Renal pelvis (tissue), 12 donors: ENCODE results near the gene CPSF2. TPM values are rescaled to one million over a fixed set of nuclear protein-coding genes. Genes with fewer than 3 reads are reported as not detected.
A peak's percentile ranks its signal among the peaks of the same experiment; 100 is the strongest.

Source experiments
- DNase-seq: peaks from one replicate; pipeline ENCODE4 v3.0.0-alpha.2; 2013
- long read RNA-seq, 16 experiments: transcript quantifications; one replicate each; lab custom pipeline, GENCODE V29; 2026
- polyA plus RNA-seq, 3 donors: library from polyadenylated mRNA; unstranded; fragments of 120-200 nt; gene quantifications; one replicate each; pipeline ENCODE4 v1.2.1, GENCODE V29; 2013; ENCODE audit not compliant: insufficient read length in 3 of 3

The CPSF2 gene
- 10 to 100 TPM; 56.2 to 59.1 (median 57.6) TPM for polyA plus RNA-seq
- long read RNA-seq, donor 1, full-length matches to known transcripts = 3 of 3 reads
- long read RNA-seq, donor 1, partial matches to known transcripts = 0 of 3 reads
- long read RNA-seq, donor 1, other reads (novel, unspliced or antisense) = 0 of 3 reads
- long read RNA-seq, donor 2, full-length matches to known transcripts = 2 of 2 reads
- long read RNA-seq, donor 2, partial matches to known transcripts = 0 of 2 reads
- long read RNA-seq, donor 2, other reads (novel, unspliced or antisense) = 0 of 2 reads
- long read RNA-seq, donor 3, full-length matches to known transcripts = 4 of 20 reads
- long read RNA-seq, donor 3, partial matches to known transcripts = 10 of 20 reads
- long read RNA-seq, donor 3, other reads (novel, unspliced or antisense) = 6 of 20 reads
- long read RNA-seq, donor 4, full-length matches to known transcripts = 1 of 1 reads
- long read RNA-seq, donor 4, partial matches to known transcripts = 0 of 1 reads
- long read RNA-seq, donor 4, other reads (novel, unspliced or antisense) = 0 of 1 reads
- long read RNA-seq, donor 5, full-length matches to known transcripts = 1 of 1 reads
- long read RNA-seq, donor 5, partial matches to known transcripts = 0 of 1 reads
- long read RNA-seq, donor 5, other reads (novel, unspliced or antisense) = 0 of 1 reads
- long read RNA-seq, donor 6, full-length matches to known transcripts = 2 of 2 reads
- long read RNA-seq, donor 6, partial matches to known transcripts = 0 of 2 reads
- long read RNA-seq, donor 6, other reads (novel, unspliced or antisense) = 0 of 2 reads
- long read RNA-seq, donor 7, full-length matches to known transcripts = 7 of 12 reads
- long read RNA-seq, donor 7, partial matches to known transcripts = 5 of 12 reads
- long read RNA-seq, donor 7, other reads (novel, unspliced or antisense) = 0 of 12 reads
- long read RNA-seq, donor 8, full-length matches to known transcripts = 2 of 2 reads
- long read RNA-seq, donor 8, partial matches to known transcripts = 0 of 2 reads
- long read RNA-seq, donor 8, other reads (novel, unspliced or antisense) = 0 of 2 reads
- long read RNA-seq, donor 9, full-length matches to known transcripts = 2 of 8 reads
- long read RNA-seq, donor 9, partial matches to known transcripts = 6 of 8 reads
- long read RNA-seq, donor 9, other reads (novel, unspliced or antisense) = 0 of 8 reads
- long read RNA-seq, donor 10, full-length matches to known transcripts = 3 of 15 reads
- long read RNA-seq, donor 10, partial matches to known transcripts = 12 of 15 reads
- long read RNA-seq, donor 10, other reads (novel, unspliced or antisense) = 0 of 15 reads
- long read RNA-seq, donor 11, full-length matches to known transcripts = 1 of 7 reads
- long read RNA-seq, donor 11, partial matches to known transcripts = 6 of 7 reads
- long read RNA-seq, donor 11, other reads (novel, unspliced or antisense) = 0 of 7 reads
- long read RNA-seq, donor 12, full-length matches to known transcripts = 1 of 8 reads
- long read RNA-seq, donor 12, partial matches to known transcripts = 7 of 8 reads
- long read RNA-seq, donor 12, other reads (novel, unspliced or antisense) = 0 of 8 reads
- long read RNA-seq, donor 13, full-length matches to known transcripts = 1 of 1 reads
- long read RNA-seq, donor 13, partial matches to known transcripts = 0 of 1 reads
- long read RNA-seq, donor 13, other reads (novel, unspliced or antisense) = 0 of 1 reads
- long read RNA-seq, donor 14 = 0 reads
- long read RNA-seq, donor 15 = 0 reads
- long read RNA-seq, donor 16, full-length matches to known transcripts = 4 of 11 reads
- long read RNA-seq, donor 16, partial matches to known transcripts = 7 of 11 reads
- long read RNA-seq, donor 16, other reads (novel, unspliced or antisense) = 0 of 11 reads

- DNase-seq = peak; percentile 84
Measured at GRCh38 chr14:92121670-92122350, at the start of gene CPSF2, which contains the start of gene NDUFB1. CPSF2 (plus strand) TSS chr14:92121969; CDS start chr14:92130985, 9,016 bp downstream. NDUFB1 (minus strand) TSS chr14:92121706; CDS start chr14:92117637, 4,069 bp downstream.

GRCh38 chr14:92074555-92074954 lies 47.2 kb upstream of the CPSF2 start:
- DNase-seq = no peak

GRCh38 chr14:92088494-92088893 lies 33.3 kb upstream of the CPSF2 start:
- no peak for DNase-seq

GRCh38 chr14:92093320-92093719 lies 28.4 kb upstream of the CPSF2 start:
- DNase-seq = no peak

- no peak for DNase-seq
Measured at GRCh38 chr14:92099802-92100201, 22.0 kb upstream of the CPSF2 start.

GRCh38 chr14:92103363-92103989 lies 18.3 kb upstream of the CPSF2 start:
- no peak for DNase-seq

- no peak for DNase-seq
Measured at GRCh38 chr14:92105073-92105892, 16.5 kb upstream of the CPSF2 start.

- DNase-seq = peak; percentile 45
Measured at GRCh38 chr14:92105893-92106142, 16.0 kb upstream of the CPSF2 start.

- DNase-seq = peak; percentile 98
Measured at GRCh38 chr14:92106143-92106926, 15.4 kb upstream of the CPSF2 start, which contains the start of gene ATXN3. ATXN3 (minus strand) TSS chr14:92106582; CDS start chr14:92106552, 30 bp downstream.

- DNase-seq = peak; percentile 15
Measured at GRCh38 chr14:92108345-92109254, 13.2 kb upstream of the CPSF2 start.

GRCh38 chr14:92109490-92109889 lies 12.3 kb upstream of the CPSF2 start:
- DNase-seq = no peak

GRCh38 chr14:92121207-92121669 lies 531 bp upstream of the CPSF2 start:
- peak; percentile 20 for DNase-seq

- DNase-seq = peak; percentile 58
Measured at GRCh38 chr14:92122351-92122677, 545 bp downstream of the CPSF2 start.

GRCh38 chr14:92122761-92123160 lies 992 bp downstream of the CPSF2 start:
- DNase-seq = no peak

- DNase-seq = no peak
Measured at GRCh38 chr14:92134456-92134855, 12.7 kb downstream of the CPSF2 start.

- no peak for DNase-seq
Measured at GRCh38 chr14:92135269-92135668, 13.5 kb downstream of the CPSF2 start.

GRCh38 chr14:92143309-92143708 lies 21.5 kb downstream of the CPSF2 start:
- no peak for DNase-seq
